GM23338 (cell line): ENCODE results near the gene STOML3. TPM values are rescaled to one million over a fixed set of nuclear protein-coding genes. Genes with fewer than 3 reads are reported as not detected.

Source experiments
- ATAC-seq: fragments of 200-7000 bp; cut with Tn5 transposase; 3 replicates; pipeline ENCODE4 v1.9.1; 2020
- DNase-seq: peaks from one replicate; pipeline ENCODE4 v3.0.0-alpha.2; 2015; ENCODE audit warnings: low spot score
- H2AFZ ChIP-seq: fragments of 200-600 bp; sonication (generic); 2 replicates; pipeline ENCODE4 v1.8.0; 2016; ENCODE audit warnings: antibody characterized with exemption, mild to moderate bottlenecking, moderate library complexity
- H3F3A ChIP-seq: fragments of 200-600 bp; sonication (generic); replicated peaks from 2 replicates; pipeline ENCODE4 v1.8.0; 2017; ENCODE audit warnings: antibody characterized with exemption, mixed run types, low read depth
- H3K27ac ChIP-seq: fragments of 200-600 bp; sonication (generic); 2 replicates; pipeline ENCODE4 v1.6.1; 2016; ENCODE audit warnings: low read depth
- H3K27me3 ChIP-seq: fragments of 200-600 bp; sonication (generic); 2 replicates; pipeline ENCODE4 v1.8.0; 2016; ENCODE audit warnings: mild to moderate bottlenecking, mixed run types, moderate library complexity; ENCODE audit not compliant: insufficient read depth
- H3K36me3 ChIP-seq: fragments of 200-600 bp; sonication (generic); 2 replicates; pipeline ENCODE4 v1.8.0; 2016; ENCODE audit warnings: mild to moderate bottlenecking; ENCODE audit not compliant: insufficient read depth
- H3K4me1 ChIP-seq: fragments of 200-600 bp; sonication (generic); 2 replicates; pipeline ENCODE4 v1.8.0; 2016; ENCODE audit warnings: mild to moderate bottlenecking, moderate library complexity; ENCODE audit not compliant: insufficient read depth
- H3K4me2 ChIP-seq: fragments of 200-600 bp; sonication (generic); 2 replicates; pipeline ENCODE4 v1.7.1; 2017; ENCODE audit warnings: mixed run types
- H3K4me3 ChIP-seq: fragments of 200-600 bp; sonication (generic); 2 replicates; pipeline ENCODE4 v1.6.1; 2016; ENCODE audit warnings: mixed run types
- H3K79me2 ChIP-seq: fragments of 200-600 bp; sonication (generic); replicated peaks from 2 replicates; pipeline ENCODE4 v1.8.0; 2017; ENCODE audit warnings: mild to moderate bottlenecking; ENCODE audit not compliant: insufficient read depth
- H3K9me2 ChIP-seq: fragments of 200-600 bp; sonication (generic); 2 replicates; pipeline ENCODE4 v1.8.0; 2017; ENCODE audit not compliant: insufficient read depth
- H4K20me1 ChIP-seq: fragments of 200-600 bp; sonication (generic); replicated peaks from 2 replicates; pipeline ENCODE4 v1.8.0; 2017; ENCODE audit warnings: mild to moderate bottlenecking; ENCODE audit not compliant: insufficient read depth
- H3K27ac Mint-ChIP-seq: 2 replicates; pipeline ENCODE4 v1.8.0; 2020; ENCODE audit warnings: inconsistent platforms, mild to moderate bottlenecking, moderate library complexity, mixed read lengths
- H3K27me3 Mint-ChIP-seq: 3 replicates; pipeline ENCODE4 v1.8.0; 2022; ENCODE audit warnings: low read depth, mild to moderate bottlenecking, moderate library complexity, mixed read lengths, inconsistent platforms; ENCODE audit not compliant: insufficient read depth, poor library complexity
- H3K36me3 Mint-ChIP-seq: 3 replicates; pipeline ENCODE4 v1.8.0; 2021; ENCODE audit warnings: low read depth, mild to moderate bottlenecking, inconsistent platforms, moderate library complexity, mixed read lengths
- H3K4me1 Mint-ChIP-seq: 3 replicates; pipeline ENCODE4 v1.8.0; 2020; ENCODE audit warnings: mild to moderate bottlenecking, inconsistent platforms, mixed read lengths
- H3K4me3 Mint-ChIP-seq: 3 replicates; pipeline ENCODE4 v1.8.0; 2021; ENCODE audit warnings: moderate library complexity, mild to moderate bottlenecking, inconsistent platforms, mixed read lengths
- H3K9me3 Mint-ChIP-seq: 3 replicates; pipeline ENCODE4 v1.8.0; 2020; ENCODE audit warnings: moderate library complexity, mild to moderate bottlenecking, inconsistent platforms, mixed read lengths
- CREB1 ChIP-seq: fragments of 250-450 bp; sonication (Bioruptor Pico); IDR thresholded peaks from 2 replicates; pipeline ENCODE4 v1.5.0; 2020; ENCODE audit warnings: low read depth, mild to moderate bottlenecking, moderate library complexity
- CTCF ChIP-seq, 2 experiments: fragments of 200-600 bp in 1 of 2; sonication (generic) in 1 of 2; conservative IDR thresholded peaks; 2 replicates each; pipeline versions ENCODE4 v1.5.1 to v1.6.1; 2016 to 2017; ENCODE audit warnings: antibody characterized with exemption in 2 of 2, low read depth in 2 of 2, mild to moderate bottlenecking in 2 of 2, moderate library complexity in 1 of 2
- EZH2 ChIP-seq: fragments of 200-600 bp; sonication (generic); IDR thresholded peaks from one replicate; pipeline ENCODE4 v1.8.0; 2017; ENCODE audit warnings: antibody characterized with exemption, mild to moderate bottlenecking, low read depth; ENCODE audit not compliant: unreplicated experiment
- NANOG ChIP-seq: IDR thresholded peaks from 2 replicates; pipeline ENCODE4 v1.6.1; 2016; ENCODE audit warnings: antibody characterized with exemption, borderline replicate concordance
- POLR2AphosphoS5 ChIP-seq: IDR thresholded peaks from 2 replicates; pipeline ENCODE4 v1.6.1; 2016; ENCODE audit warnings: antibody characterized with exemption, low read depth
- ZNF462 ChIP-seq: fragments of 250-450 bp; sonication (Bioruptor Pico); IDR thresholded peaks from 2 replicates; pipeline ENCODE4 v1.5.0; 2020; ENCODE audit warnings: mild to moderate bottlenecking, moderate library complexity
- polyA plus RNA-seq: library from polyadenylated mRNA; unstranded; fragments of >200 nt; fragmentation: Nextera tagmentation; extraction: Ambion mirVana; gene quantifications from 2 replicates; pipeline ENCODE4 v1.2.1, GENCODE V29; 2016
- total RNA-seq: library from RNA; depleted of rRNA; stranded (reverse); fragments of >200 nt; shearing (Covaris generic); gene quantifications from 2 replicates; pipeline ENCODE4 v1.2.3, GENCODE V29; 2014
- TF ChIP-seq, protein P1 (sequence below): IDR thresholded peaks from one replicate; pipeline ENCODE4 v1.6.1; 2018; ENCODE audit warnings: antibody characterized with exemption; ENCODE audit not compliant: unreplicated experiment

STOML3 gene
- total and polyA plus RNA-seq, 2 experiments from 2014 or later = not detected

DNA sequence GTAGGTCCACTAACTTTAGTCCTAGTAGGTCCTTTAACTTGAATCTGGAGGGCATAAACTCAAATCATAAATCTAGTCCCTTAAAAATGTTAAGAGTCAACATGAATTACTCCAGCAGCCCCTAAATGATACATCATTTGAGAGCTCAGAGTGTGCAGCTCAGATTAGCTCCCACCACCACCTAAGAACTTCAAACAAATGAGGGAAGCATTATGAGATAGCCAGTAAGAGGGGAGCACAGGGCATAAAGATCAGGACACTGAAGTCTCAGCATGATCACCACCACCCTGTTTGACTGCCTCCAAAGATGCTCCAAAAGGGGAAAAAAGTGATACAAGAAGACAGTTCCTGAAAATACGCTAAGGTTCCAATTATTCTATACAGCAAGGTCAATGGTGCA is 41.5 kb upstream of the STOML3 start:
- Histone ChIP-seq H3F3A (no peaks in the 10 kb centered on the region), H2AFZ (no peak overlapping the region), H3K9me2 (no peaks in the 10 kb centered on the region), H3K36me3 (peaks cover 5% of the 10 kb centered on the region; the same call in 1 of the 2 replicates), H3K4me3 (no peak overlapping the region), H3K79me2 (peaks cover 99% of the 10 kb centered on the region), H3K27me3 (no peaks in the 10 kb centered on the region), H3K4me2 (no peak overlapping the region), H4K20me1 (peaks cover 33% of the 10 kb centered on the region; the same call in 1 of the 2 replicates), H3K4me1 (peaks cover 22% of the 10 kb centered on the region), H3K27ac (no peak overlapping the region)
- H3K4me3 Mint-ChIP-seq = no peak overlapping the region
- ATAC-seq = no peak
- H3K4me1 Mint-ChIP-seq = peaks cover 42% of the 10 kb centered on the region
- DNase-seq = no peak
- TF ChIP-seq EZH2 (no peak), CTCF (conservative IDR thresholded peaks at IDR 0.05; ENCODE audit: low read depth in 2 of 2) (no peak), POLR2AphosphoS5 (no peak), NANOG (no peak), CREB1 (CRISPR knock-in tag) (no peak)
- TF ChIP-seq, protein P1, sequence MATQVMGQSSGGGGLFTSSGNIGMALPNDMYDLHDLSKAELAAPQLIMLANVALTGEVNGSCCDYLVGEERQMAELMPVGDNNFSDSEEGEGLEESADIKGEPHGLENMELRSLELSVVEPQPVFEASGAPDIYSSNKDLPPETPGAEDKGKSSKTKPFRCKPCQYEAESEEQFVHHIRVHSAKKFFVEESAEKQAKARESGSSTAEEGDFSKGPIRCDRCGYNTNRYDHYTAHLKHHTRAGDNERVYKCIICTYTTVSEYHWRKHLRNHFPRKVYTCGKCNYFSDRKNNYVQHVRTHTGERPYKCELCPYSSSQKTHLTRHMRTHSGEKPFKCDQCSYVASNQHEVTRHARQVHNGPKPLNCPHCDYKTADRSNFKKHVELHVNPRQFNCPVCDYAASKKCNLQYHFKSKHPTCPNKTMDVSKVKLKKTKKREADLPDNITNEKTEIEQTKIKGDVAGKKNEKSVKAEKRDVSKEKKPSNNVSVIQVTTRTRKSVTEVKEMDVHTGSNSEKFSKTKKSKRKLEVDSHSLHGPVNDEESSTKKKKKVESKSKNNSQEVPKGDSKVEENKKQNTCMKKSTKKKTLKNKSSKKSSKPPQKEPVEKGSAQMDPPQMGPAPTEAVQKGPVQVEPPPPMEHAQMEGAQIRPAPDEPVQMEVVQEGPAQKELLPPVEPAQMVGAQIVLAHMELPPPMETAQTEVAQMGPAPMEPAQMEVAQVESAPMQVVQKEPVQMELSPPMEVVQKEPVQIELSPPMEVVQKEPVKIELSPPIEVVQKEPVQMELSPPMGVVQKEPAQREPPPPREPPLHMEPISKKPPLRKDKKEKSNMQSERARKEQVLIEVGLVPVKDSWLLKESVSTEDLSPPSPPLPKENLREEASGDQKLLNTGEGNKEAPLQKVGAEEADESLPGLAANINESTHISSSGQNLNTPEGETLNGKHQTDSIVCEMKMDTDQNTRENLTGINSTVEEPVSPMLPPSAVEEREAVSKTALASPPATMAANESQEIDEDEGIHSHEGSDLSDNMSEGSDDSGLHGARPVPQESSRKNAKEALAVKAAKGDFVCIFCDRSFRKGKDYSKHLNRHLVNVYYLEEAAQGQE = no peak
- peaks cover 42% of the 10 kb centered on the region for H3K36me3 Mint-ChIP-seq
- peaks cover 2% of the 10 kb centered on the region for H3K27me3 Mint-ChIP-seq
- no peaks in the 10 kb centered on the region for H3K9me3 Mint-ChIP-seq
- H3K27ac Mint-ChIP-seq = no peak overlapping the region

DNA sequence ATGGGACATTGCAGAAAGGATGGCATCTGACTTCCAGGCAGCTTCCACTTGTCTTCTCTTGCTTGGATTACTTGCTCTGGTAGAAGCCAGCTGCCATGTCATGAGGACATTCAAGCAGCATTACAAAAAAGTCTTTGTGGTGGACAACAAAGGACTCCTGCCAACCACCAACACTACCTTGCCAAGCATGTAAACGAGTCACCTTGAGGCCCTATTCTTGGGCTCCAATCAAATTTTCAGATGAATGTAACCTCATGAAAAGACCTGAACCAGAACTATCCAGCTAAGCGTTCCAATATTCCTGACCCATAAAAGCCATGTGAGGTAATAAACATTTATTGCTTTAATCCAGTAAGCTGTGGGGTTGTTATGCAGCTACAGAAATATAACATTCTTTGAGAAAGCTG is 34.8 kb upstream of the STOML3 start:
- peaks cover 68% of the 10 kb centered on the region for H3K4me1 Mint-ChIP-seq
- Histone ChIP-seq H3K4me2 (peak overlapping the region; percentile 30), H3K4me3 (no peak overlapping the region), H3K9me2 (no peaks in the 10 kb centered on the region), H2AFZ (no peak overlapping the region), H3K27ac (peak overlapping the region; percentile 94), H3K4me1 (peaks cover 47% of the 10 kb centered on the region), H4K20me1 (0 out of 2 replicates have a peak, but pooled peaks cover under 1% of the 10 kb centered on the region), H3K36me3 (peaks cover 38% of the 10 kb centered on the region), H3F3A (no peaks in the 10 kb centered on the region), H3K27me3 (no peaks in the 10 kb centered on the region), H3K79me2 (peaks cover 48% of the 10 kb centered on the region)
- ATAC-seq (peak; percentile 71), DNase-seq (peak; percentile 23)
- H3K4me3 Mint-ChIP-seq = no peak overlapping the region
- H3K27ac Mint-ChIP-seq = peak overlapping the region; percentile 87
- no peaks in the 10 kb centered on the region for H3K27me3 Mint-ChIP-seq
- peak; percentile 83 for TF ChIP-seq ZNF462
- no peak for TF ChIP-seq POLR2AphosphoS5
- no peaks in the 10 kb centered on the region for H3K9me3 Mint-ChIP-seq
- peaks cover 78% of the 10 kb centered on the region for H3K36me3 Mint-ChIP-seq
